ENCODE measurements around the gene SCMH1.
"Not testable (repeated sequence)": the region's sequence is repeated elsewhere in the genome, so short reads cannot be mapped to it uniquely, and the experiment has no call there.

Gene SCMH1

GRCh38 chr1:41241749-41242341 is at the start of gene SCMH1:
Gene SCMH1 (minus strand): TSS chr1:41242306. CDS start chr1:41186133, 56,173 bp downstream.
- peak; percentile 58 for DNase-seq

- DNase-seq: no peak
Measured at GRCh38 chr1:41291195-41291594, 49.1 kb upstream of the SCMH1 start.

- no peak for DNase-seq
Measured at GRCh38 chr1:41289196-41289595, 47.1 kb upstream of the SCMH1 start.

- DNase-seq: no peak
Measured at GRCh38 chr1:41286992-41287391, 44.9 kb upstream of the SCMH1 start.

GRCh38 chr1:41286486-41286885 is 44.4 kb upstream of the SCMH1 start:
- no peak for DNase-seq

- no peak for DNase-seq
Measured at GRCh38 chr1:41285818-41286217, 43.7 kb upstream of the SCMH1 start.

GRCh38 chr1:41284121-41284520 is 42.0 kb upstream of the SCMH1 start:
- no peak for DNase-seq

GRCh38 chr1:41282679-41283317 is 40.7 kb upstream of the SCMH1 start:
- peak; percentile 19 for DNase-seq

GRCh38 chr1:41281334-41281733 is 39.2 kb upstream of the SCMH1 start:
- DNase-seq: no peak

- no peak for DNase-seq
Measured at GRCh38 chr1:41280202-41281032, 38.3 kb upstream of the SCMH1 start.

GRCh38 chr1:41278076-41278475 is 36.0 kb upstream of the SCMH1 start:
- no peak for DNase-seq

- no peak for DNase-seq
Measured at GRCh38 chr1:41277371-41277975, 35.4 kb upstream of the SCMH1 start.

- no peak for DNase-seq
Measured at GRCh38 chr1:41275831-41276230, 33.7 kb upstream of the SCMH1 start.

- DNase-seq: no peak
Measured at GRCh38 chr1:41274752-41275545, 32.8 kb upstream of the SCMH1 start.

- no peak for DNase-seq
Measured at GRCh38 chr1:41272601-41273000, 30.5 kb upstream of the SCMH1 start.

- peak; percentile 59 for DNase-seq
Measured at GRCh38 chr1:41268154-41268770, 26.2 kb upstream of the SCMH1 start.

- DNase-seq: no peak
Measured at GRCh38 chr1:41261926-41262618, 20.0 kb upstream of the SCMH1 start.

GRCh38 chr1:41260768-41261167 is 18.7 kb upstream of the SCMH1 start:
- DNase-seq: no peak

GRCh38 chr1:41259221-41259620 is 17.1 kb upstream of the SCMH1 start:
- no peak for DNase-seq

GRCh38 chr1:41255978-41256377 is 13.9 kb upstream of the SCMH1 start:
- no peak for DNase-seq

GRCh38 chr1:41251120-41251519 is 9.0 kb upstream of the SCMH1 start:
- not testable (repeated sequence) for DNase-seq

- DNase-seq: no peak
Measured at GRCh38 chr1:41249319-41249718, 7.2 kb upstream of the SCMH1 start.

Measured in CD4-positive, alpha-beta T cell treated with Interleukin-17A for 1 hour (primary cell).